NB4 (cell line): Measurements from ENCODE around the gene CRTAC1.

Source experiments
- DNase-seq: peaks from one replicate; pipeline ENCODE4 v3.0.0; 2010; ENCODE audit warnings: low read depth
- H3K4me3 ChIP-seq: one replicate; pipeline ENCODE4 v1.5.1; 2011; ENCODE audit warnings: mild to moderate bottlenecking, low read depth, low read length, moderate library complexity
- MYC ChIP-seq: IDR thresholded peaks from 2 replicates; pipeline ENCODE4 v1.6.1; 2011; ENCODE audit warnings: low read depth, low read length
- POLR2A ChIP-seq: IDR thresholded peaks from 2 replicates; pipeline ENCODE4 v1.6.1; 2011; ENCODE audit warnings: mild to moderate bottlenecking; ENCODE audit not compliant: insufficient read length; ENCODE audit errors: extremely low read depth
- TF ChIP-seq, protein P1 (sequence below): IDR thresholded peaks from 2 replicates; pipeline ENCODE4 v1.6.1; 2011; ENCODE audit warnings: low read depth, low read length
- TF ChIP-seq, protein P2 (sequence below): IDR thresholded peaks from one replicate; pipeline ENCODE4 v1.5.1; 2012; ENCODE audit warnings: low read depth, low read length

Gene CRTAC1

GRCh38 chr10:97838091-97838490, 192.3 kb downstream of the CRTAC1 start:
- TF ChIP-seq MYC (no peak), POLR2A (no peak)
- TF ChIP-seq, protein P1, sequence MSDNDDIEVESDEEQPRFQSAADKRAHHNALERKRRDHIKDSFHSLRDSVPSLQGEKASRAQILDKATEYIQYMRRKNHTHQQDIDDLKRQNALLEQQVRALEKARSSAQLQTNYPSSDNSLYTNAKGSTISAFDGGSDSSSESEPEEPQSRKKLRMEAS: no peak
- TF ChIP-seq, protein P2, sequence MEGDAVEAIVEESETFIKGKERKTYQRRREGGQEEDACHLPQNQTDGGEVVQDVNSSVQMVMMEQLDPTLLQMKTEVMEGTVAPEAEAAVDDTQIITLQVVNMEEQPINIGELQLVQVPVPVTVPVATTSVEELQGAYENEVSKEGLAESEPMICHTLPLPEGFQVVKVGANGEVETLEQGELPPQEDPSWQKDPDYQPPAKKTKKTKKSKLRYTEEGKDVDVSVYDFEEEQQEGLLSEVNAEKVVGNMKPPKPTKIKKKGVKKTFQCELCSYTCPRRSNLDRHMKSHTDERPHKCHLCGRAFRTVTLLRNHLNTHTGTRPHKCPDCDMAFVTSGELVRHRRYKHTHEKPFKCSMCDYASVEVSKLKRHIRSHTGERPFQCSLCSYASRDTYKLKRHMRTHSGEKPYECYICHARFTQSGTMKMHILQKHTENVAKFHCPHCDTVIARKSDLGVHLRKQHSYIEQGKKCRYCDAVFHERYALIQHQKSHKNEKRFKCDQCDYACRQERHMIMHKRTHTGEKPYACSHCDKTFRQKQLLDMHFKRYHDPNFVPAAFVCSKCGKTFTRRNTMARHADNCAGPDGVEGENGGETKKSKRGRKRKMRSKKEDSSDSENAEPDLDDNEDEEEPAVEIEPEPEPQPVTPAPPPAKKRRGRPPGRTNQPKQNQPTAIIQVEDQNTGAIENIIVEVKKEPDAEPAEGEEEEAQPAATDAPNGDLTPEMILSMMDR: no peak
- no peak for DNase-seq

GRCh38 chr10:97836446-97836845, 194.0 kb downstream of the CRTAC1 start:
- TF ChIP-seq POLR2A (no peak), MYC (no peak)
- TF ChIP-seq, protein P2: no peak
- TF ChIP-seq, protein P1: no peak
- DNase-seq: no peak
- no peak overlapping the region for H3K4me3 ChIP-seq

More at GRCh38 chr10:97838091-97838490, 192.3 kb downstream of the CRTAC1 start:
- no peak overlapping the region for H3K4me3 ChIP-seq

DNA sequence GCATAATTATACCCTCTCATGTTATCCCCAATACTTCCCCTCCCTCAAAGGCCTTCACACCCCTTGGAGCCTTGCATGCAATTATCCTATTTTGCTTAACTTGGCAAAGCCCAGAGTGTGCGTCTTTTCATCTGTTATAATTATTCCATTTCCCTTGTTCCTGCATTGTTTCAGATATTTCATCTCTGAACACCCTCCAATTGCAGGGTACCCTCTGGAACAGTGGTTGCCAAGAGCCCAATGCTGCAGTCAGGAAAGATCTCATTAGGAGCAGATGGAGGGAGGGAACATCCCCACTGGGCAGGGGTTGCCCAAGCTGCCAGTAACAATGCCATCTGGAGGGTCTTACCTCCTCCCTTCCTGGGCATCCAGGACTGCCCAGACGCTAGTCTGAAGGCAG, 199.2 kb downstream of the CRTAC1 start:
- no peak for DNase-seq
- TF ChIP-seq POLR2A (no peak), MYC (no peak)
- TF ChIP-seq, protein P2: no peak
- TF ChIP-seq, protein P1: no peak
- H3K4me3 ChIP-seq: no peak overlapping the region

GRCh38 chr10:97830064-97830463, 200.4 kb downstream of the CRTAC1 start:
- TF ChIP-seq, protein P1: no peak
- TF ChIP-seq MYC: no peak
- TF ChIP-seq, protein P2: no peak
- no peak for TF ChIP-seq POLR2A
- no peak for DNase-seq
- no peak overlapping the region for H3K4me3 ChIP-seq

- H3K4me3 ChIP-seq: no peak overlapping the region
- TF ChIP-seq, protein P2: no peak
- TF ChIP-seq, protein P1: no peak
- TF ChIP-seq MYC (no peak), POLR2A (no peak)
- no peak for DNase-seq
Observed at GRCh38 chr10:97828721-97829120, 201.7 kb downstream of the CRTAC1 start.
